HG03066 (cell line): ENCODE results near the gene PILRB.
"Not testable (repeated sequence)": the region's sequence is repeated elsewhere in the genome, so short reads cannot be mapped to it uniquely, and the experiment has no call there.

Experiments
- ATAC-seq: cut with Tn5 transposase; IDR thresholded peaks from one replicate; pipeline ENCODE4 v1.9.1; 2021; ENCODE audit warnings: low read depth; ENCODE audit not compliant: unreplicated experiment

Gene PILRB

DNA sequence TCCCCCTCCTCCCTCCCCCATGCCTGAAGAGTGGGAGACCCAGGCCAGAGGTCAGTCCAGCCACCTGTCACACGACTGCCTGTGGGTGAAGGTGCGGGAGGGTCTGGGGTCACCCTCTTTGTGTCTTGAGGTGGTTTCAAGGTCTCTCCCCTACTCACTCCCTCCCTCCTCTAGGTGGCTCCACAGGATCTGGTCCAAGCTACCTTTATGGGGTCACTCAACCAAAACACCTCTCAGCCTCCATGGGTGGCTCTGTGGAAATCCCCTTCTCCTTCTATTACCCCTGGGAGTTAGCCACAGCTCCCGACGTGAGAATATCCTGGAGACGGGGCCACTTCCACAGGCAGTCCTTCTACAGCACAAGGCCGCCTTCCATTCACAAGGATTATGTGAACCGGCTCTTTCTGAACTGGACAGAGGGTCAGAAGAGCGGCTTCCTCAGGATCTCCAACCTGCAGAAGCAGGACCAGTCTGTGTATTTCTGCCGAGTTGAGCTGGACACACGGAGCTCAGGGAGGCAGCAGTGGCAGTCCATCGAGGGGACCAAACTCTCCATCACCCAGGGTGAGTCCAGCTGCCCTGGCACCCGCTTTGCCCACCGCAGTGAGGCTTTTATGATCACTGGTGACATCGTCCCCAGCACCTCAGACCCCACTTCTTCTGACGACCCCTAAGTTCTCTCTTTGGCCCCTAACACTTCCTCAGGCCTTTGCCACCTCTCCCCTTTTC lies 16.1 kb downstream of the PILRB start:
- not testable (repeated sequence) for ATAC-seq

DNA sequence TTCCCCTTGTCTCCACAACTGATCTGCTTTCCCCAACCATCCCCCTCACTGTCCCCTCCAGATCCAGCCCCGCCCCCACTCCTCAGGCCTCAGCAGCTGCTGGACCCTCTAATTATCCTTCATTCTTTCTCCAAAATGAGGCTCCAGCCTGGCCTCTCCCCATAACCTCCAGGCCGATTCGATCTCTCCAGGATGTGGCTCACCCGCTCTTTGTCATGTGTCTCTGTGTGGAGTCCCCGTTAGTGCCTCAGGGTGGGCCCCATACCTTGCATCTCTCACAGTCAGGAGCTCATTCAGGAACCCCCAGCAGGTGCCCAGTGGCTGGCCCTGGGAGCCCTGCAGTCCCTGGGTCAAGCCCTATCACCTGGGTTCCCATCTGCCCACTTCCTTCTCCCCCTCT lies 16.7 kb downstream of the PILRB start:
- no peak for ATAC-seq

DNA sequence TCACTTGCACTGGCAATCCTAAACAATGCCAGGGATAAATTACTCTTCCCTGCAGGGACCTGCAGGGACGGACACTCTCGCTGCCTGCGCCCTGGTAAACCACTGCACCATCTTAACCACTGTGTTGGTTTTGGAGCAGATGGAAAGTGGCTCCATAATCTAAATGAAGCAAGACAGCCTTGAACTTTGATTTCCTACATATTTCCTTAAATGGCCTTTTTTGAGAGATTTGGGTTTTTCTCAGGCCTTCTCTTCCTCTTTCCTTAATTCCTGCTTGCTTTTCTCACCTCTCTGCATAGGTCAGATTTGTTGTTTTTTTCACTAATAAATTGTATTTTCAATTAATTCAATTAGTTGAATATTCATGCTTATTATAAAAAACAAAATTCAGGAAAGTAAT lies 18.1 kb downstream of the PILRB start:
- no peak for ATAC-seq

DNA sequence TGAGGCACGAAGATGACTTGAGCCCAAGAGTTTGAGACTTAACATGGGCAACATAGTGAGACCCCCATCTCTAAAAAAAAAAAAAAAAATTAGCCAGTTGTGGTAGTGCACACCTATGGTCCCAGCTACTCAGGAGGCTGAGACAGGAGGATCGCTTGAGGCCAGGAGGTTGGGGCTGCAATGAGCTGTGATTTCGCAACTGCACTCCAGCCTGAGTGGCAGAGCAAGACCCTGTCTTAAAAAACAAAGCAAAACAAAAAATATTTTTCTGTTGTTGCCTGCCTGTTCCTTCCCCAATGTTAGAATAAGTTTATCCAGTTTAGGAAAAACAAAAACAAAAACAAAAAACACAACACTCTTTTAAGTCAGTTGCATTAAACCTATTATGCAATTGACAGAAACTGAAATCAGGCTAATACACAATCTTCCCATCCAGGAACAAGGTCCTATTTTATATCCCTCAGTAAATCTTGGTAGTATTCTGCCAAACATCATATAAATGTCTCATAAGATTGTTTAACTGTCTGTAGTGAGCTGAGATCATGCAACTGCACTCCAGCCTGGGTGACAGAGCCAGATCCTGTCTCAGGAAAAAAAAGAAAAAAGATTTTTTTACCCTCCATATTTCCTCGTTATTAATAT lies 20.3 kb downstream of the PILRB start:
- no peak for ATAC-seq

DNA sequence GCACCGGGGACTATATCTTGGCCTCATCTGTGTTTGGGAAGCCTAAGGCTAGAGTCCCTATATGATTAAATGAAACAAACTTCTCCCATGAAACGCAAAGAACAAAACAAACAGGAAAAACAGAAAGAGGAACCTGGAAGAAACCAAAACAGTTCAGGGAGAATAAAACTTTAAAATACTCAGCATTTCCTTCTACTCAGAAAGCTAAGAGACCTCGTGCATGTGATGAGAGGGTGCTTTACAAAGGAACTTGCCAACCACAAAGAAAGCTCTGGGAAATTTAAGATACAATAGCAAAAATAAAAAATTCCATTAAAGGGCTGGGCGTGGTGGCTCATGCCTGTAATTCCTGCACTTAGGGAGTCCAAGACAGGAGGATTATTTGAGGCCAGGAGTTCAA lies 22.3 kb downstream of the PILRB start:
- no peak for ATAC-seq

DNA sequence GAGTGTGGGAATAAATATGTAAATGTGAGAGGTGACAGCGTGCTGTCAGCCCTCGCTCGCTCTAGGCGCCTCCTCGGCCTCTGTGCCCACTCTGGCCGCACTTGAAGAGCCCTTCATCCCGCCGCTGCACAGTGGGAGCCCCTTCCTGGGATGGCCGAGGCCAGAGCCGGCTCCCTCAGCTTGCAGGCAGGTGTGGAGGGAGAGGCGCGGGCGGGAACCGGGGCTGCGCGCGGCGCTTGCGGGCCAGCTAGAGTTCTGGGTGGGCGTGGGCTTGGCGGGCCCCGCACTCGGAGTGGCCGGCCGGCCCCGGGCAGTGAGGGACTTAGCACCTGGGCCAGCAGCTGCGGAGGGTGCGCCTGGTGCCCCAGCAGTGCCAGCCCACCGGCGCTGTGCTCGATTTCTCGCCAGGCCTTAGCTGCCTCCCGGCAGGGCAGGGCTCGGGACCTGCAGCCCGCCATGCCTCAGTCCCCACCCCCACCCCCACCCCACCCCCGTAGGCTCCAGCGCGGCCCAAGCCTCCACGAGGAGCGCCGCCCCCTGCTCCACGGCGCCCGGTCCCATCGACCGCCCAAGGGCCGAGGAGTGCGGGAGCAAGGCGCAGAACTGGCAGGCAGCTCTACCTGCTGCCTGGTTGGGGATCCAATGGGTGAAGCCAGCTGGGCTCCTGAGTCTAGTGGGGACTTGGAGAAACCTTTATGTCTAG lies 23.8 kb downstream of the PILRB start:
- ATAC-seq: not testable (repeated sequence)

DNA sequence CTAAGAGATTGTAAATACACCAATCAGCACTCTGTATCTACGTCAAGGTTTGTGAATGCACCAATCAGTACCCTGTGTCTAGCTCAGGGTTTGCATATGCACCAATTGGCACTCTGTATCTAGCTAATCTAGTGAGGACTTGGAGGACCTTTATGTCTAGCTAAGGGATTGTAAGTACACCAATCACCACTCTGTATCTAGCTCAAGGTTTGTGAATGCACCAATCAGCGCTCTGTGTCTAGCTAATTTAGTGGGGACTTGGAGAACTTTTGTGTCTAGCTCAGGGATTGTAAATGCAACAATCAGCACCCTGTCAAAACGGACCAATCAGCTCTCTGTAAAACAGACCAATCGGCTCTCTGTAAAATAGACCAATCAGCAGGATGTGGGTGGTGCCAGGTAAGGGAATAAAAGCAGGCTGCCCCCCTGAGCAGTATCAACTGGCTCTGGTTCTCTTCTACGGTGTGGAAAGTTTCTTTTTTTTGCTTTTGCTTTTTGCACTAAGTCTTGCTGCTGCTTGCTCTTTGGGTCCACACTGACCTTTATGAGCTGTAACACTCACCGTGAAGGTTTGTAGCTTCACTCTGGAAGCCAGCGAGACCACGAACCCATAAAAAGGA lies 24.4 kb downstream of the PILRB start:
- ATAC-seq: not testable (repeated sequence)

DNA sequence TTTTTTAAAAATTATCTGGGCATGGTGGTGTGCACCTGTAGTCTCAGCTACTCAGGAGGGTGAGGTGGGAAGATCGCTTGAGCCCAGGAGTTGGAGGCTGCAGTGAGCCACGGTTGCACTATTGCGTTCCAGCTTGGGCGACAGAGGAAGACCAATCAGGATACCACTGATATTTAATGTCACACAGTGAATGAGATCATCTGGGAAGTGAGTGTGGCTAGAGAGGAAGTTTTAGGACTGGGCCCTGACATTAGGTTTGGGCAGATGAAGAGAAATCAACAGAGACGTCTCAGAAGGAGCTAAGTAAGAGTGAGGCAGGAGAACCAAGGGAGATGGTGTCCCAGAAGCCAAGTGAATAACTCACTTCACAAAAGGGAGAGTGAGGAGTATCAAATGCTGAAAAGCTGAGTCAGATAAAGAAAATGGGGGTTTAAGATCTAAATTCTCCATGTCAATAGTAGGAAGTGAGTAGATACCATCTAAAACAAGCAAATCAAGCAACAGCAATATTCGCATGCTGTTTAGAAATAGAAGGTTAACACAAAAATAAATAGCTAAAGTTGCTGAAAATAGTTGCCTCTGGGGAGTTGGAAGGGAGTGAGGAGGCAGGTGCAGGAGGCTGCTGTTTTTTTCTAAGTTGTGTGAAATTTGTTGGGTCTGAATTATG lies 26.8 kb downstream of the PILRB start:
- ATAC-seq: no peak

DNA sequence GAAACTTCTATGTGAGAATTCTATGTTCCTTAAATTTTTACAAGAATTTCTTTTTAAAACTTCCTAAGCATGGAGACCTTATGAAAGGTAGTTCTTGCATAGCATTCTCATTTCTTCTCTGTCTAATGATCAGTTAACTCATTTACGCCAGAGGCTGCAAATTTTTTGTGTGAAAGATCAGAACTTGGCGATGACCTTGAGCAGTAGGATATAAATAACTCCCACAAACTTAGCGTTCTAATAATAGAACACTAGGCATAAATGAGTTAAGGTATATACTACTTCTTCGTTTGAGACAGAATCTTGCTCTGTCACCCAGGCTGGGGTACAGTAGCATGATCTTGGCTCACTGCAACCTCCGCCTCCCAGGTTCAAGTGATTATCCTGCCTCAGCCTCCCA lies 29.0 kb downstream of the PILRB start:
- no peak for ATAC-seq

DNA sequence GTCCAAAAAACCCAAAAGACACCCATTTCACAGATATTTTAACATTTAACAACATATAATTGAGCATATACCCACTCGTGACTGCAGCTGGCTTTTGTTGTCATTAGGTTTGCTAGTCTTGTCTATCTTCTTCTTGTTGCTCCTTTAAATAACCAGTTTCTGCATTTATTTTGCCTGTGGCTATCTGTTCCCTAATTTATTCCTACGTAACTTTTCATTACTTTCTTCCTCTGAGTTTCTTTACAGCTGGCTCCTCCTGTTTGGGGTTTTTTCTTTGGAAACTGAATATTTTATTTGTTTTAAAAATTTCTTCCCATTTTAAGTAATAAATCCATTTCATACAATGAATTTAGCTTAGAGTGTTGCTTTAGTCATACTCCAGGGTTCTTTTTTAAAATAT lies 29.8 kb downstream of the PILRB start:
- no peak for ATAC-seq

DNA sequence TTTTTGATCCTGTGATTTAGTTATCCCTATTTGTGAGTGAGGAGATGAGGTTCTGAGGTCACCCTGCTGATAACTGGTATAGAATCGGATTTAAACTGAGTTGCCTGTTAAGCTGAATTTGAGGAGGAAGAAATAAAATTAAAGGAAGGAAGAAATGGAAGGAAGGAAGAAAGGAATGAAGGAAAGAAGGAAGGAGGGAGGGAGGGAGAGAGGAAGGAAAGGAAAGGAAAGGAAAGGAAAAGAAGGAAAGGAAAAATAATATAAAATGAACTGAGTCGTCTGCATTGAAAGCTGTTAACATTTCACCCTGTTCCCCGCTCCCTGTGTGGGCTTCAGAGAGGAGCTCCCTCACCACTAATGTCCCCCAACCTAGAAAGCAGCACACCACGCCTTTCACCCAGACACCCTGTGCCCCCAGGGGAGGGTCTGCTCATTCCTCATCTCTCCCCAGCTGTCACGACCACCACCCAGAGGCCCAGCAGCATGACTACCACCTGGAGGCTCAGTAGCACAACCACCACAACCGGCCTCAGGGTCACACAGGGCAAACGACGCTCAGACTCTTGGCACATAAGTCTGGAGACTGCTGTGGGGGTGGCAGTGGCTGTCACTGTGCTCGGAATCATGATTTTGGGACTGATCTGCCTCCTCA lies 31.6 kb downstream of the PILRB start:
- ATAC-seq: no peak

DNA sequence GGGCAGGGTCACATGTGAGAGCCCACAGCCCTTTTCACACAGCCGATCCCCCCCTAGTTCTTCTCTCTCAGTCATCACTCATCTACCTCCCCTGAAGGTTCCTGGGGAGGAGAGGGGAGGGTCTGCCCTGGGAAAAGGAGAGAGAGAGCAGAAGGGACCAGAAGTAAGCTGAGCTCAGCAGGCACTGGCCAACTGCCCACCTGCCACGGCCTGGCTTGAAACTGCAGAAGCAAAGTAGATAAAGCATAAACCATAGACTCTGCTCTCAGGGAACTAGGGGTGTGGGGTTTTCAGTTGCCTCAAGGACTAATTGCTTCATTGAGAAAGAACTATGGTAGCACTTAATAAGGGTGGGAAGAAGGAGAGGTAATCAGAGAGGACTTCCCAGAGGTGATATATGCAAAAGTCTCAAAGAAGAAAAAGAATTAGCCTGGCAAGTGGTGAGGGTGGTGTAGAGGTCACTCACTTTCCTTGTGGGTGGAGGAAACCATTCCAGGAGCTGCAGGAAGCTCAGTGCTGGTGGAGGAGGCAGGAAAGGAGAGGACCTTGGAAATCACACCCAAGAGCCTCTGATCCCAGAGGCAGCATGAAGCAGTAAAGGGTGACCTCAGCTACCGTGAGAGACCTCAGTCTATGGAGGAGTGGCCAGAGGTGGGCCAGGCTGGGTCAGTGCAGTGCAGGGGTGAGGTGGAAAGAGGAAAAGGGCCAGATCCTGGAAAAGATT lies 32.5 kb downstream of the PILRB start:
- ATAC-seq: no peak

DNA sequence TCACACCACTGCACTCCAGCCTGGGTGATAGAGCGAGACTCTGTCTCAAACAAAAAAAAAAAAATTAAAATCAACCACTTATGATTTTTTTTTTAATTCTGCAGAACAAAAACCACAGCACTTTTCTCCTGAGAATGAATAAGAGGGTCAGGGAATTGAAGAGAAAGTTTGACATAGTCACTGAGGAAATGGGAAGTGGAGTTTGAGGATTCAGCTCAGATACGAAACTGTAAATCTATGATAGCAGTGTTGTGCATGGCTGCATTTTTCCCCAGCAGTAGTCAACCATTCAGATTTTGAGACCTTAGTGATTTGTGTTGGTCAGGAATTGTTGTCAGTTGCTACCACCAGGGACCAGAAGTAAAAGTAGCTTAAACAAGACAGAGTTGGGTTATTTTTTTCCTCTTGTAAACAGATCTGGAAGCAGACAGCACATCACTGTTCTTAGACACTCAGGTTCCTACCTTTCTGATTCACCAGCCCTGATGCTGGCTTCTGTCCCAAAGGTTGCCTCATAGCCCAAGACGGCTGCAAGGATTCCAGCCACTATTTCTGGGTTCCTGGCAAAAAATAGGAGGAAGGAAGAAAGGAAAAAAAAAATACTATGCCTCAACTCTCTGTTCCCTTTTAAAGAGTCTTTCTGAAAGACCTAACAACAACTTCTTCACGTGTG lies 35.5 kb downstream of the PILRB start:
- ATAC-seq: no peak

DNA sequence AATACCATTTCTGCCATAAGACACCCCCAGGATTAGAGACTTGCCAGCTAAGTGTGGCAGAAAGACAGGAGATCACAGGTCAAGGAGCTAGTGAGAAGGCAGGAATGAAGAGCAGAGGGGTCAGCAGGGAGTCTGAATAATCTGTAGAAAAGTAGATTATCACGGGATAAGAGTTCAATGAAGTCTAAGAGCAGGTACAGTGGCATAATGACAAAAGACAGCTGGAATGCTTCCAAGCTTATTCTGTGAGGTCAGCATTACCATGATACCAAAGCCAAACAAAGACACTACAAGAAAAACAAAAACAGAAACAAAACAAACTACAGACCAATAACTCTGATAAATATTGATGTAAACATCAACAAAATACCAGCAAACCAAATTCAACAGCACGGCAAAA lies 36.2 kb downstream of the PILRB start:
- ATAC-seq: no peak

DNA sequence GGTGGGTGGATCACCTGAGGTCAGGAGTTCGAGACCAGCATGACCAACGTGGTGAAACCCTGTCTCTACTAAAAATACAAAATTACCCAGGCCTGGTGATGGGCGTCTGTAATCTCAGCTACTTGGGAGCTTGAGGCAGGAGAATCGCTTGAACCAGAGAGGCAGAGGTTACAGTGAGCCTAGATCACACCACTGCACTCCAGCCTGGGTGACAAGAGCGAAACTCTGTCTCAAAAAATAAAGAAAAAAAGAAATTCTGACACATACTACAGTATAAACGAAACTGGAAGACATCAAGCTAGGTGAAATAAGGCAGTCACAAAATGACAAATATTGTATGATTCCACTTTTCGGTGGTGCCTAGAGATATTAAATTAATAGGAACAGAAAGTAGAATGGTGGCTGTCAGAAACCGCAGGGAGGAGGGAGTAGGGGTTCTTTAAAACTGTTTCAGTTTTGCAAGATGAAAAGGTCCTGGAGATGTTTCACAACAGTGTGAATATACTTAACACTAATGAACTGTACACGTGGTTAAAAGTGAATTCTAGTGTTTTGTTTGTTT lies 38.6 kb downstream of the PILRB start:
- peak; percentile 89 for ATAC-seq

DNA sequence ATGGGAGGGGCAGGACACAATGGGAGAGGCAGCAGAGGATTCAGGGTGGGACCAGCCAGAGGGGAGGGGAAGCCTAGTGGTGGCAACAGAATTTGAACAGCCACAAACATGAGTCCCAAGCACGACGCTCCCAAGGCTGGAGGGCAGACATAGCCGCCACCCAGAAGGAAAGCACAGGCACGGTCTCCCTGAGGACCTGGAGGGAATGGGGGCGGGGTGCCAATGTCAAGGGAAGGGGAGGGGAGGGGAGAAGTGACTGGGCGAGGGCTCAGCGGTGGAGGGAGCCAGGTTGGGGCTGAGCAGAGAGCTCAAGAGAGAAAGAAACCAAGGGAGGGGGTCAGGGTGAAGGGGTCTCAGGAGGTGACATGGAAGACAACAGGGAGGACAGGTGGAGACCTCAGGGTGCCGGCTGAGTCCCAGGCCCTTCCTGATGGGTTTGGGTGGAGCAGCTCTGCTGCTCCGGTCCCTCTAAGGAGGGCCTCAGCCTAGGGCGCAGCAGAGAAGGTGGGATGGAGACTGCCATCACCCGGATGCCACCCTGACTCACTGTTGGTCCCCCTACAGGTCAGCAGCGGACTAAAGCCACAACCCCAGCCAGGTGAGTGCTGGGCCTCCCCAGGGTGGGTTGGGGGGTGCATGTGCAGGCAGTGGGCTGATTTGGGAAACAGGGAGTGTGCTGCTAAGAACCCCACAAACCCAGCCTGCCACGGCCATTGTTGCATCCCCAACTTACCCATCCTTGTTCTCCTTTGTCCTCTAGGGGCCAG lies 39.6 kb downstream of the PILRB start:
- ATAC-seq: no peak

DNA sequence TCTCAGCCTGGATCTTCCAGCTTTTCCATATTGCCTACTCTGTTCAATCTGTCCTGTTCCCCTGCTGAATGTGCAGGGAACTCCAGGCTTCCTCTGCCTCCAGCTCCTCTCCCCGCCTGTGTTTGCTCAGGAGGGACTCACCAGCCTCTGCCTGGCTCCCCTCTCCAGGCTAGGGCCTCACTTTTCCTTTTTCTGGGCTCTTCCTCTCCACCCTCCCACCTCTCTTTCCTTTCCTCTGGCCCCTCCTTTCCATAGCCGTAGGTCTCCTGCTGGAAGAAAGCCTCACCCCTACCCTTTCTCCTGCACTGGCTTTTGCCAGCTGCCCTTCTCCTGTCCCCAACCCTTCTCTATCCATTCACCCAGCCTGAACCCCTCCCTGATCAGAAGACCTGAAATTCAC lies 40.3 kb downstream of the PILRB start:
- no peak for ATAC-seq

DNA sequence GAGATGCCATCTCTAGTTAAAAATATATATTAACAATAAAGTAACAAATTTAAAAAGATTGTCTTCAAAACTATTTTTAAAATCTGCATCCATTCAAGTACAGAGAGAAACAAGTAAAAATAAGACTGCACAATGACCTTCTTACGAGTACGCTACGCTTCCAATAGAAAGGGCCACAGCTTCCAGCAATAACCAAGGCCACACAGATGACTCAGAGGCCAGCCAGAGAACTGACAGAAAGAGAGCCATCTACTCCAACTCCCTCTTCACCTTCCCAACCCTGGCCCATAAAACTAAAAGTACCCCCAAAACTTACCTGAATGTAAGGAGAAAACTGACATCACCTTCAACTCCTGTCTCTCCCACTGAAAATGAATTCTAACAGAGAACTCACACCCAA lies 42.1 kb downstream of the PILRB start:
- no peak for ATAC-seq
